Inferior parietal cortex (tissue), 1 donor: Measurements from ENCODE around the gene SSH2.

ENCODE experiments used
- DNase-seq: peaks from one replicate; pipeline ENCODE4 v3.0.0-alpha.2; 2016; ENCODE audit errors: extremely low spot score

Gene SSH2

GRCh38 chr17:29778956-29779811, 150.8 kb downstream of the SSH2 start:
- DNase-seq = peak; percentile 84

- DNase-seq = no peak
Measured at GRCh38 chr17:29777663-29778062, 152.4 kb downstream of the SSH2 start.

- no peak for DNase-seq
Measured at GRCh38 chr17:29776026-29776425, 154.0 kb downstream of the SSH2 start.

GRCh38 chr17:29772981-29773380, 157.0 kb downstream of the SSH2 start:
- DNase-seq = no peak

- no peak for DNase-seq
Measured at GRCh38 chr17:29771546-29771945, 158.5 kb downstream of the SSH2 start.

- no peak for DNase-seq
Measured at GRCh38 chr17:29769225-29769624, 160.8 kb downstream of the SSH2 start.

GRCh38 chr17:29766796-29767327, 163.2 kb downstream of the SSH2 start:
- no peak for DNase-seq

- DNase-seq = no peak
Measured at GRCh38 chr17:29764748-29765147, 165.3 kb downstream of the SSH2 start.

GRCh38 chr17:29764217-29764616, 165.8 kb downstream of the SSH2 start:
- no peak for DNase-seq

- no peak for DNase-seq
Measured at GRCh38 chr17:29763273-29763672, 166.8 kb downstream of the SSH2 start.

- DNase-seq = peak; percentile 62
Measured at GRCh38 chr17:29761040-29761761, 168.8 kb downstream of the SSH2 start.

GRCh38 chr17:29760279-29761039, 169.6 kb downstream of the SSH2 start:
- DNase-seq = no peak

GRCh38 chr17:29758255-29758654, 171.8 kb downstream of the SSH2 start:
- DNase-seq = no peak

GRCh38 chr17:29757788-29758187, 172.2 kb downstream of the SSH2 start:
- DNase-seq = no peak

GRCh38 chr17:29753845-29754439, 176.1 kb downstream of the SSH2 start:
- no peak for DNase-seq

GRCh38 chr17:29749045-29749825, 180.8 kb downstream of the SSH2 start:
- DNase-seq = no peak

GRCh38 chr17:29748400-29748799, 181.6 kb downstream of the SSH2 start:
- no peak for DNase-seq

GRCh38 chr17:29747660-29748059, 182.4 kb downstream of the SSH2 start:
- no peak for DNase-seq

GRCh38 chr17:29746669-29747068, 183.4 kb downstream of the SSH2 start:
- DNase-seq = no peak

GRCh38 chr17:29744121-29744520, 185.9 kb downstream of the SSH2 start:
- no peak for DNase-seq

GRCh38 chr17:29742210-29742513, 187.9 kb downstream of the SSH2 start:
- DNase-seq = no peak
